IMR-90 (cell line): Measurements from ENCODE around the gene COX17. TPM values are rescaled to one million over a fixed set of nuclear protein-coding genes. Genes with fewer than 3 reads are reported as not detected.

Experiments used
- ATAC-seq: fragments of 200-7000 bp; cut with Tn5 transposase; 2 replicates; pipeline ENCODE4 v1.9.1; 2020; ENCODE audit warnings: low read depth, mild to moderate bottlenecking, moderate library complexity
- BruUV-seq: library from RNA; stranded (reverse); fragments of 400-500 nt; replicated peaks from 2 replicates; lab custom pipeline; 2021; lab: Mats Ljungman, UMichigan
- CTCF ChIA-PET: fragments of 300-600 bp; formaldehyde crosslinking; extraction: SDS; loops from one replicate; lab custom pipeline; 2021; ENCODE audit warnings: antibody characterized with exemption; lab: Yijun Ruan, JAX
- POLR2A ChIA-PET: fragments of 300-600 bp; sonication (Branson Sonifier 250); formaldehyde crosslinking; loops from one replicate; lab custom pipeline; 2022; ENCODE audit warnings: antibody characterized with exemption; ENCODE audit not compliant: unreplicated experiment; lab: Charles Lee
- DNase-seq: peaks from one replicate; pipeline ENCODE4 v3.0.0; 2013
- H2AFZ ChIP-seq: replicated peaks from 2 replicates; pipeline ENCODE3; 2013; ENCODE audit warnings: low read length, mild to moderate bottlenecking; ENCODE audit not compliant: poor library complexity
- H2AK5ac ChIP-seq: 2 replicates; pipeline ENCODE4 v1.6.1; 2013; ENCODE audit warnings: low read depth, low read length, inconsistent platforms
- H2AK9ac ChIP-seq: replicated peaks from 2 replicates; pipeline ENCODE3; 2013; ENCODE audit warnings: mild to moderate bottlenecking, low read depth, low read length, moderate library complexity; ENCODE audit not compliant: poor library complexity
- H2BK120ac ChIP-seq: 2 replicates; pipeline ENCODE4 v1.6.1; 2013; ENCODE audit warnings: low read depth, low read length, inconsistent platforms
- H2BK15ac ChIP-seq: 3 replicates; pipeline ENCODE4 v1.6.1; 2013; ENCODE audit warnings: low read depth, low read length, inconsistent platforms
- H2BK20ac ChIP-seq: 2 replicates; pipeline ENCODE4 v1.6.1; 2013; ENCODE audit warnings: low read depth, mild to moderate bottlenecking, inconsistent platforms, low read length, moderate library complexity
- H2BK5ac ChIP-seq: 2 replicates; pipeline ENCODE4 v1.6.1; 2013; ENCODE audit warnings: mild to moderate bottlenecking, low read depth, low read length, inconsistent platforms; ENCODE audit not compliant: poor library complexity, severe bottlenecking
- H3K14ac ChIP-seq: replicated peaks from 2 replicates; pipeline ENCODE4 v1.6.1; 2013; ENCODE audit warnings: low read depth, low read length, inconsistent platforms
- H3K18ac ChIP-seq: 2 replicates; pipeline ENCODE4 v1.6.1; 2013; ENCODE audit warnings: low read depth, low read length, control low read depth
- H3K23ac ChIP-seq: 2 replicates; pipeline ENCODE4 v1.6.1; 2013; ENCODE audit warnings: low read depth, low read length, inconsistent platforms
- H3K27ac ChIP-seq: 2 replicates; pipeline ENCODE4 v1.5.1; 2013; ENCODE audit warnings: mild to moderate bottlenecking, control low read depth, low read length; ENCODE audit not compliant: insufficient read depth
- H3K27me3 ChIP-seq: 2 replicates; pipeline ENCODE4 v1.6.1; 2013; ENCODE audit warnings: low read length; ENCODE audit not compliant: control insufficient read depth, insufficient read depth
- H3K36me3 ChIP-seq: 2 replicates; pipeline ENCODE4 v1.6.1; 2013; ENCODE audit warnings: low read length, mixed read lengths; ENCODE audit not compliant: control insufficient read depth, insufficient read depth
- H3K4ac ChIP-seq: 2 replicates; pipeline ENCODE4 v1.6.1; 2013; ENCODE audit warnings: low read depth, low read length, inconsistent platforms
- H3K4me1 ChIP-seq: 2 replicates; pipeline ENCODE4 v1.6.1; 2013; ENCODE audit warnings: low read length, mixed read lengths; ENCODE audit not compliant: control insufficient read depth, insufficient read depth
- H3K4me2 ChIP-seq: 2 replicates; pipeline ENCODE4 v1.6.1; 2013; ENCODE audit warnings: low read depth, mild to moderate bottlenecking, control low read depth, low read length, moderate library complexity
- H3K4me3 ChIP-seq: 2 replicates; pipeline ENCODE4 v1.5.1; 2013; ENCODE audit warnings: low read depth, mild to moderate bottlenecking, control low read depth, low read length, moderate library complexity; ENCODE audit not compliant: insufficient read depth
- H3K56ac ChIP-seq: 2 replicates; pipeline ENCODE4 v1.6.1; 2013; ENCODE audit warnings: low read length, inconsistent platforms; ENCODE audit not compliant: insufficient read depth; ENCODE audit errors: extremely low read depth
- H3K79me1 ChIP-seq, 2 experiments: 2 replicates each; pipeline ENCODE4 v1.6.1; 2013; ENCODE audit warnings: low read length in 2 of 2, inconsistent platforms in 1 of 2, low read depth in 1 of 2
- H3K9ac ChIP-seq: 2 replicates; pipeline ENCODE4 v1.6.1; 2013; ENCODE audit warnings: low read depth, low read length, control low read depth
- H3K9me1 ChIP-seq: 2 replicates; pipeline ENCODE4 v1.6.1; 2013; ENCODE audit warnings: low read length, inconsistent platforms; ENCODE audit not compliant: insufficient read depth
- H3K9me3 ChIP-seq: 2 replicates; pipeline ENCODE4 v1.6.1; 2013; ENCODE audit warnings: low read length; ENCODE audit not compliant: control insufficient read depth, insufficient read depth
- H4K20me1 ChIP-seq: 2 replicates; pipeline ENCODE4 v1.6.1; 2013; ENCODE audit warnings: low read length, inconsistent platforms; ENCODE audit not compliant: insufficient read depth
- H4K5ac ChIP-seq: 2 replicates; pipeline ENCODE4 v1.6.1; 2013; ENCODE audit warnings: mild to moderate bottlenecking, low read depth, low read length, control low read depth
- H4K8ac ChIP-seq, 2 experiments: 2 replicates each; pipeline ENCODE4 v1.6.1; 2013; ENCODE audit warnings: low read depth in 2 of 2, low read length in 2 of 2, control low read depth in 1 of 2, inconsistent platforms in 1 of 2
- H4K91ac ChIP-seq: 2 replicates; pipeline ENCODE4 v1.6.1; 2013; ENCODE audit warnings: low read depth, low read length, inconsistent platforms; ENCODE audit not compliant: insufficient read depth
- CHD1 ChIP-seq: IDR thresholded peaks from 2 replicates; pipeline ENCODE4 v1.6.1; 2012; ENCODE audit warnings: low read depth, low read length, improper control_type of control experiment
- ELK1 ChIP-seq: fragments of 150-350 bp; IDR thresholded peaks from 2 replicates; pipeline ENCODE4 v1.6.1; 2016; ENCODE audit warnings: low read depth, mild to moderate bottlenecking, low read length, moderate library complexity, borderline replicate concordance
- MAFK ChIP-seq: IDR thresholded peaks from 2 replicates; pipeline ENCODE4 v1.6.1; 2012; ENCODE audit warnings: low read depth, low read length, improper control_type of control experiment
- MXI1 ChIP-seq: IDR thresholded peaks from 2 replicates; pipeline ENCODE4 v1.6.1; 2012; ENCODE audit warnings: low read depth, mild to moderate bottlenecking, low read length, moderate library complexity, borderline replicate concordance
- NFE2L2 ChIP-seq: fragments of 150-350 bp; IDR thresholded peaks from 2 replicates; pipeline ENCODE4 v1.6.1; 2016; ENCODE audit warnings: low read depth, mild to moderate bottlenecking, low read length
- USF2 ChIP-seq: fragments of 150-350 bp; IDR thresholded peaks from 2 replicates; pipeline ENCODE4 v1.6.1; 2017; ENCODE audit warnings: mild to moderate bottlenecking, antibody characterized with exemption, low read length, low read depth
- WGBS, 2 experiments: methylation state at CpG; one replicate each; pipeline versions ENCODE4 v1.1.5 to v1.1.7; 2013; ENCODE audit warnings: missing lambda C conversion rate in 2 of 2; ENCODE audit not compliant: insufficient read length in 1 of 2; ENCODE audit errors: extremely low coverage in 2 of 2; 5-methylcytosine and 5-hydroxymethylcytosine counted together
- dilution Hi-C: fragments of 300-500 bp; cut with HindIII; formaldehyde crosslinking; loops from one replicate; pipeline ENCODE4 v1.14.3; 2018; ENCODE audit warnings: low sequenced_read_pairs; ENCODE audit not compliant: unreplicated experiment
- in situ Hi-C: fragments of 300-500 bp; cut with MboI; formaldehyde crosslinking; loops from 3 replicates; pipeline ENCODE4 v1.14.3; 2019; ENCODE audit warnings: low sequenced_read_pairs, inconsistent platforms, mixed read lengths
- intact Hi-C: fragments of 100-400 bp; cut with micrococcal nuclease; formaldehyde crosslinking; loops from 2 replicates; pipeline ENCODE4 v1.10.0; 2022
- polyA plus RNA-seq, 3 experiments: library from polyadenylated mRNA; depleted of rRNA; stranded (reverse); fragments of >200 nt; gene quantifications; 2 replicates each; pipeline ENCODE4 v1.2.3, GENCODE V29; 2012; ENCODE audit warnings: low replicate concordance in 1 of 3
- total RNA-seq: library from RNA; depleted of rRNA; stranded (reverse); fragments of >200 nt; gene quantifications from 2 replicates; pipeline ENCODE4 v1.2.3, GENCODE V29; 2012

COX17 gene
- total and polyA plus RNA-seq, 2 of the 4 experiments (the other 2 are of a cell fraction) = 2.0 to 24.5 TPM

- H3K9me3 ChIP-seq = no peaks in the 10 kb centered on the region
- no peak for ATAC-seq
- WGBS, 2 experiments = no CpG with 5 or more reads among the region's 6 CpGs
- no peak for DNase-seq
- CTCF ChIA-PET = no interaction called here
- dilution Hi-C loops (no loop called here), in situ Hi-C loops (no loop called here), intact Hi-C loops (no loop called here)
- H4K91ac ChIP-seq = no peak overlapping the region
- no peak overlapping the region for H3K14ac ChIP-seq
- no peak for TF ChIP-seq MXI1
- no peak for TF ChIP-seq USF2
- TF ChIP-seq MAFK = no peak
- TF ChIP-seq ELK1 = no peak
- TF ChIP-seq NFE2L2 = no peak
- TF ChIP-seq CHD1 = no peak
- H3K4me3 ChIP-seq = no peak overlapping the region
- no peaks in the 10 kb centered on the region; a peak in 1 of 4 replicates for H3K79me1 ChIP-seq
- no peak overlapping the region for H4K8ac ChIP-seq
- no peak overlapping the region for H3K18ac ChIP-seq
- no peak overlapping the region for H3K56ac ChIP-seq
- H2BK120ac ChIP-seq = no peak overlapping the region
- H2BK15ac ChIP-seq = no peak overlapping the region
- no peak overlapping the region for H2BK5ac ChIP-seq
- BruUV-seq = no TSS peak
- no peak overlapping the region for H3K9ac ChIP-seq
- H4K20me1 ChIP-seq = no peaks in the 10 kb centered on the region
- H3K27me3 ChIP-seq = no peaks in the 10 kb centered on the region
- no peak overlapping the region for H2BK20ac ChIP-seq
- no peak overlapping the region for H2AFZ ChIP-seq
- POLR2A ChIA-PET = no interaction called here
- no peaks in the 10 kb centered on the region for H3K9me1 ChIP-seq
- H3K27ac ChIP-seq = no peak overlapping the region
- H2AK5ac ChIP-seq = no peak overlapping the region
- no peak overlapping the region for H3K4ac ChIP-seq
- peaks cover 2% of the 10 kb centered on the region; the same call in 1 of the 2 replicates for H3K4me1 ChIP-seq
- no peak overlapping the region for H3K23ac ChIP-seq
- no peak overlapping the region for H4K5ac ChIP-seq
- H3K36me3 ChIP-seq = no peaks in the 10 kb centered on the region
- H3K4me2 ChIP-seq = no peak overlapping the region
- H2AK9ac ChIP-seq = no peak overlapping the region
Measured at GRCh38 chr3:119665954-119666559, 11.1 kb downstream of the COX17 start.
